MM.1S (cell line): Measurements from ENCODE around the gene TTC7B.

Source experiments
- DNase-seq: peaks from one replicate; pipeline ENCODE4 v3.0.0-alpha.2; 2015
- H2AFZ ChIP-seq: fragments of 300-600 bp; sonication (generic); 2 replicates; pipeline ENCODE4 v1.6.0; 2016; ENCODE audit warnings: antibody characterized with exemption, low read length
- H3F3A ChIP-seq: fragments of 300-600 bp; sonication (generic); 2 replicates; pipeline ENCODE4 v1.6.1; 2016; ENCODE audit warnings: mild to moderate bottlenecking, antibody characterized with exemption, low read length, moderate library complexity, mixed read lengths; ENCODE audit not compliant: insufficient read depth
- H3K27ac ChIP-seq: fragments of 300-600 bp; sonication (generic); 2 replicates; pipeline ENCODE4 v1.5.1; 2016; ENCODE audit warnings: mild to moderate bottlenecking, low read length
- H3K27me3 ChIP-seq: fragments of 300-600 bp; sonication (generic); replicated peaks from 2 replicates; pipeline ENCODE4 v1.6.0; 2016; ENCODE audit warnings: low read length; ENCODE audit not compliant: insufficient read depth
- H3K36me3 ChIP-seq: fragments of 300-600 bp; sonication (generic); replicated peaks from 2 replicates; pipeline ENCODE4 v1.6.1; 2016; ENCODE audit warnings: mild to moderate bottlenecking, low read length, mixed read lengths; ENCODE audit not compliant: insufficient read depth
- H3K4me1 ChIP-seq: fragments of 300-600 bp; sonication (generic); 2 replicates; pipeline ENCODE4 v1.6.1; 2016; ENCODE audit warnings: low read length, mixed read lengths
- H3K4me2 ChIP-seq: fragments of 300-600 bp; sonication (generic); 2 replicates; pipeline ENCODE4 v1.6.0; 2016; ENCODE audit warnings: low read depth, low read length
- H3K4me3 ChIP-seq: fragments of 300-600 bp; sonication (generic); 2 replicates; pipeline ENCODE4 v1.5.1; 2016; ENCODE audit warnings: low read length, mixed read lengths
- H3K79me2 ChIP-seq: fragments of 300-600 bp; sonication (generic); 2 replicates; pipeline ENCODE4 v1.6.1; 2016; ENCODE audit warnings: mixed run types, low read length, mixed read lengths
- H3K9ac ChIP-seq: fragments of 300-600 bp; sonication (generic); 2 replicates; pipeline ENCODE4 v1.6.1; 2016; ENCODE audit warnings: low read length, mixed read lengths
- H3K9me2 ChIP-seq: fragments of 300-600 bp; sonication (generic); replicated peaks from 2 replicates; pipeline ENCODE4 v1.6.1; 2016; ENCODE audit warnings: mild to moderate bottlenecking, low read length, mixed read lengths; ENCODE audit not compliant: insufficient read depth
- H3K9me3 ChIP-seq: fragments of 300-600 bp; sonication (generic); replicated peaks from 2 replicates; pipeline ENCODE4 v1.6.1; 2016; ENCODE audit warnings: mild to moderate bottlenecking, low read length, mixed read lengths; ENCODE audit not compliant: insufficient read depth
- H4K20me1 ChIP-seq: fragments of 300-600 bp; sonication (generic); 2 replicates; pipeline ENCODE4 v1.6.1; 2016; ENCODE audit warnings: mild to moderate bottlenecking, low read length, moderate library complexity, mixed read lengths; ENCODE audit not compliant: insufficient read depth
- CTCF ChIP-seq: fragments of 300-600 bp; sonication (generic); IDR thresholded peaks from 2 replicates; pipeline ENCODE4 v1.5.1; 2016; ENCODE audit warnings: antibody characterized with exemption, low read length, mixed read lengths
- EZH2 ChIP-seq: fragments of 300-600 bp; sonication (generic); optimal IDR thresholded peaks from 2 replicates; pipeline ENCODE3; 2017; ENCODE audit warnings: low read depth, mild to moderate bottlenecking, antibody characterized with exemption, low read length, mixed read lengths
- EZH2phosphoT487 ChIP-seq: fragments of 300-600 bp; sonication (generic); IDR thresholded peaks from 2 replicates; pipeline ENCODE4 v1.6.1; 2018; ENCODE audit warnings: antibody characterized with exemption, low read length

TTC7B gene

DNA sequence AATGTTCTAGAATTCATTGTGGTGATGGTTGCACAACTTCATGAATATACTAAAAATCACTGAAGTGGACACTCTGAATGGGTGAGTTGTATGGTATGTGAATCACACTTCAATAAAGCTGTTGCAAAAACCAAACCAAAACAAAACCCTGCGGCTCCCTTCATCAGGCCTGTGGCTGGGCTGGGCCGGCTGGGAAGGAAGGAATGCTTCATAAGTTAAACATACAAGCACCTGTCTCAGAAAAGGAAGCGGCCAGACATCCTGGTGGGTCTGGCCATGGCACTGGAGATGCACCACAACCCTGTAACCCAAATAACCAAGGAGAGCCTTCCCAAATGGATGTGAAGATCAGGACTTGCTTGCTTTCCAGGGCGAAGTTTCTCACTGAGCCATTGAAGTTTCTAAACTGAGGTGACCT, 34.9 kb downstream of the TTC7B start:
- Histone ChIP-seq H3K9me3 (no peaks in the 10 kb centered on the region), H3K79me2 (no peaks in the 10 kb centered on the region), H3K27ac (no peak overlapping the region), H3K27me3 (no peaks in the 10 kb centered on the region), H3K4me1 (no peaks in the 10 kb centered on the region), H4K20me1 (no peaks in the 10 kb centered on the region), H3K4me3 (no peak overlapping the region), H2AFZ (no peak overlapping the region), H3K36me3 (no peaks in the 10 kb centered on the region), H3K9me2 (no peaks in the 10 kb centered on the region), H3K9ac (no peak overlapping the region), H3K4me2 (no peak overlapping the region), H3F3A (no peaks in the 10 kb centered on the region)
- TF ChIP-seq CTCF = no peak
- no peak for TF ChIP-seq EZH2phosphoT487
- no peak for TF ChIP-seq EZH2
- no peak for DNase-seq

DNA sequence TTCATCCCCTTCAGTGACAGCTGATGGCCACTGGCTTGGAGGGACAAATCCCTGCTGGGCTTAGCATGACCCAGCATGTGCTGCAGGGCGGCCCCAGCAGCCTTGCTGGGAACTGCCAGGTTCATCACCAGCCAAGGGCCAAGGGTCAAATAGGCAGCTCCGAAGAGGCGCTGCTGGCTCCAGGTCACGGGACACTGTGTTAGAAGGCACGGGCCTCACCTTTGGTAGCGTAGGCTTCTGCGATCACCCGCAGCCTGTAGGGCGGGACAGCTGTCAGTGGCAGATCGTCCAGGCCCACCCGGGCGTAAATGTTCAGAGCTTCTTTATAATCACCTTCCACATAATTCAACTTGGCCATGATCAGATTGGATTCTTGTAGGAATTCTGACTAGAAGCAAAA, 35.7 kb downstream of the TTC7B start:
- Histone ChIP-seq H3F3A (no peaks in the 10 kb centered on the region), H3K27me3 (no peaks in the 10 kb centered on the region), H3K4me3 (no peak overlapping the region), H3K4me1 (no peaks in the 10 kb centered on the region), H4K20me1 (no peaks in the 10 kb centered on the region), H3K9ac (no peak overlapping the region), H3K36me3 (no peaks in the 10 kb centered on the region), H3K27ac (no peak overlapping the region), H3K4me2 (no peak overlapping the region), H2AFZ (no peak overlapping the region), H3K9me3 (no peaks in the 10 kb centered on the region), H3K9me2 (no peaks in the 10 kb centered on the region), H3K79me2 (no peaks in the 10 kb centered on the region)
- no peak for TF ChIP-seq CTCF
- no peak for TF ChIP-seq EZH2phosphoT487
- TF ChIP-seq EZH2 = no peak
- DNase-seq = no peak

DNA sequence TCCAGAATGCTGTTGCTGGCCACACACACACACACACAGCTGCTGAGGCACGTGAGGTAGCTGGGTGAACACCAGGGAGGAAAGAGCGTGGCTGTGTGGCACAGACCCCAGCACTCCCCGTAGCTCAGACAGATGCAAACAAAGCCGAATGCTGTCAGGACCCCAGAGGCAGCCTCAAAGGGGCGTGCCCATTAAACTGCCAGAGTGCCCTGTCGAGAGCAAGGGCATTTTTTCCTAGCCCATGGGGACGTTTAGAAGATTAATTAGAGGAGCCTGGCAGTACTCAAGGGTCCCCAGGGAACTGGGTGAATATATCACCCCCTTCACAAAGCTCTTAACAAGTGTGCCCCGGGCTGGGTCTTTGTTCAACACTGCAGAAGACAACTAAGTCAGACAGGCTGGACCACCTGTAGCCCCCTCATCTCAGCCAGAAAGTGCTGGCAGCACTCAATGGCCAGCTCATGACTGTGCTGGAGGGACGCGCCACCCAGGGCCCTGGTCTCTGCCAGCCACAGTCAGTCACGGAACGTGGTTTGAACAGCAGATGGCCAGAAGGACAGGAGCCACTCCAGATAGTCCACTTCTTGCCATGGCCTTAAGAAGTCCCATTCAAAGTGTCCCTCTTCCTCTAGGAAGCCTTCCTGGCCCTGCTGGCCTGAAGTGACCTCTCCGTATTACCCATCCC, 37.5 kb downstream of the TTC7B start:
- no peaks in the 10 kb centered on the region for H4K20me1 ChIP-seq
- H3K36me3 ChIP-seq = no peaks in the 10 kb centered on the region
- H3K4me2 ChIP-seq = no peak overlapping the region
- H3K79me2 ChIP-seq = no peaks in the 10 kb centered on the region
- no peaks in the 10 kb centered on the region for H3K9me2 ChIP-seq
- no peak for DNase-seq
- H3K9ac ChIP-seq = no peak overlapping the region
- no peaks in the 10 kb centered on the region for H3K4me1 ChIP-seq
- H3K27me3 ChIP-seq = no peaks in the 10 kb centered on the region
- H3K4me3 ChIP-seq = no peak overlapping the region
- H3F3A ChIP-seq = no peaks in the 10 kb centered on the region
- no peaks in the 10 kb centered on the region for H3K9me3 ChIP-seq
- TF ChIP-seq CTCF (no peak), EZH2phosphoT487 (no peak), EZH2 (no peak)
- H2AFZ ChIP-seq = no peak overlapping the region
- no peak overlapping the region for H3K27ac ChIP-seq
